GM18867 (cell line): ENCODE measurements around the gene COX14.
A peak's percentile ranks its signal among the peaks of the same experiment; 100 is the strongest.
"Not testable (repeated sequence)": the region's sequence is repeated elsewhere in the genome, so short reads cannot be mapped to it uniquely, and the experiment has no call there.

Experiments
- ATAC-seq: cut with Tn5 transposase; IDR thresholded peaks from one replicate; pipeline ENCODE4 v1.9.1; 2021; ENCODE audit warnings: mild to moderate bottlenecking, moderate library complexity; ENCODE audit not compliant: unreplicated experiment

COX14 gene

GRCh38 chr12:50107416-50108268 lies 4.4 kb upstream of the COX14 start:
- no peak for ATAC-seq

GRCh38 chr12:50109319-50109718 lies 2.7 kb upstream of the COX14 start:
- no peak for ATAC-seq

GRCh38 chr12:50110127-50110761 lies 1.8 kb upstream of the COX14 start:
- ATAC-seq = no peak

GRCh38 chr12:50110762-50111351 lies 1.2 kb upstream of the COX14 start:
- ATAC-seq = no peak

GRCh38 chr12:50111395-50111692 lies 692 bp upstream of the COX14 start:
- ATAC-seq = peak; percentile 1

- no peak for ATAC-seq
Observed at GRCh38 chr12:50112456-50113218, 601 bp downstream of the COX14 start.

GRCh38 chr12:50117057-50117622 lies 5.1 kb downstream of the COX14 start:
- no peak for ATAC-seq

- ATAC-seq = no peak
Observed at GRCh38 chr12:50119387-50119786, 7.4 kb downstream of the COX14 start.

GRCh38 chr12:50120521-50120920 lies 8.5 kb downstream of the COX14 start:
- no peak for ATAC-seq

GRCh38 chr12:50120953-50121352 lies 8.9 kb downstream of the COX14 start:
- no peak for ATAC-seq

GRCh38 chr12:50121641-50122040 lies 9.6 kb downstream of the COX14 start:
- ATAC-seq = no peak

GRCh38 chr12:50123203-50123602 lies 11.2 kb downstream of the COX14 start:
- ATAC-seq = no peak

- ATAC-seq = no peak
Observed at GRCh38 chr12:50127546-50127945, 15.5 kb downstream of the COX14 start.

GRCh38 chr12:50129290-50129689 lies 17.3 kb downstream of the COX14 start:
- ATAC-seq = no peak

- ATAC-seq = no peak
Observed at GRCh38 chr12:50132505-50133135, 20.6 kb downstream of the COX14 start.

- no peak for ATAC-seq
Observed at GRCh38 chr12:50142993-50143392, 31.0 kb downstream of the COX14 start.

GRCh38 chr12:50145439-50145838 lies 33.4 kb downstream of the COX14 start:
- no peak for ATAC-seq

- no peak for ATAC-seq
Observed at GRCh38 chr12:50147281-50147680, 35.2 kb downstream of the COX14 start.

GRCh38 chr12:50148011-50148410 lies 36.0 kb downstream of the COX14 start:
- ATAC-seq = not testable (repeated sequence)

GRCh38 chr12:50149311-50149710 lies 37.3 kb downstream of the COX14 start:
- ATAC-seq = no peak
